ENCODE results near the gene CAPN2.

DNA sequence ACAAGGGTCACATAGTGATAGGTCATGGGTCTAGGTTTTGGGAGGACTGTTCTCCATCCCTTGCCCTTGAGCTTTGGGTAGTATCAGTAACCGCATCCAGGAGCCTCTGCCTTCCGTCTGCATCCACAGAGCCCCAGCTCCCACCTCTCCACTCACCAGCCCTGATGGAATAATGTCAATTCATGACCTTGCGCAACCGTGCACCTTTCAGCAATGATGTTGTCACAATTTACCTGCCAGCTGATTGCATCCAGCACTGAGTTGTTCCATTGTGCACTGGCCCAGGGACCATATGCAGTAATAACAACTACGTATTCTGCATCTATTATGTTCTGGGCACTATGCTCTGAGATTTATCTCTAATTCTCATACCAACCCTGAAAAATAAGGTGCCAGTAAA lies 48.2 kb upstream of the CAPN2 start:
- TF ChIP-seq, protein P1, sequence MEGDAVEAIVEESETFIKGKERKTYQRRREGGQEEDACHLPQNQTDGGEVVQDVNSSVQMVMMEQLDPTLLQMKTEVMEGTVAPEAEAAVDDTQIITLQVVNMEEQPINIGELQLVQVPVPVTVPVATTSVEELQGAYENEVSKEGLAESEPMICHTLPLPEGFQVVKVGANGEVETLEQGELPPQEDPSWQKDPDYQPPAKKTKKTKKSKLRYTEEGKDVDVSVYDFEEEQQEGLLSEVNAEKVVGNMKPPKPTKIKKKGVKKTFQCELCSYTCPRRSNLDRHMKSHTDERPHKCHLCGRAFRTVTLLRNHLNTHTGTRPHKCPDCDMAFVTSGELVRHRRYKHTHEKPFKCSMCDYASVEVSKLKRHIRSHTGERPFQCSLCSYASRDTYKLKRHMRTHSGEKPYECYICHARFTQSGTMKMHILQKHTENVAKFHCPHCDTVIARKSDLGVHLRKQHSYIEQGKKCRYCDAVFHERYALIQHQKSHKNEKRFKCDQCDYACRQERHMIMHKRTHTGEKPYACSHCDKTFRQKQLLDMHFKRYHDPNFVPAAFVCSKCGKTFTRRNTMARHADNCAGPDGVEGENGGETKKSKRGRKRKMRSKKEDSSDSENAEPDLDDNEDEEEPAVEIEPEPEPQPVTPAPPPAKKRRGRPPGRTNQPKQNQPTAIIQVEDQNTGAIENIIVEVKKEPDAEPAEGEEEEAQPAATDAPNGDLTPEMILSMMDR (conservative IDR thresholded peaks at IDR 0.05; ENCODE audit: low read length): no peak
- TF ChIP-seq EZH2phosphoT487 (IDR thresholded peaks at IDR 0.05; ENCODE audit: borderline replicate concordance, low read depth, low read length): no peak

All from OCI-LY7 (cell line).